ENCODE data around the gene RTP2.

The RTP2 gene

GRCh38 chr3:187709155-187709554, 6.8 kb upstream of the RTP2 start:
- no peak overlapping the region for H3K4me3 ChIP-seq (ENCODE audit: low read depth, low read length)
- TF ChIP-seq, protein P1, sequence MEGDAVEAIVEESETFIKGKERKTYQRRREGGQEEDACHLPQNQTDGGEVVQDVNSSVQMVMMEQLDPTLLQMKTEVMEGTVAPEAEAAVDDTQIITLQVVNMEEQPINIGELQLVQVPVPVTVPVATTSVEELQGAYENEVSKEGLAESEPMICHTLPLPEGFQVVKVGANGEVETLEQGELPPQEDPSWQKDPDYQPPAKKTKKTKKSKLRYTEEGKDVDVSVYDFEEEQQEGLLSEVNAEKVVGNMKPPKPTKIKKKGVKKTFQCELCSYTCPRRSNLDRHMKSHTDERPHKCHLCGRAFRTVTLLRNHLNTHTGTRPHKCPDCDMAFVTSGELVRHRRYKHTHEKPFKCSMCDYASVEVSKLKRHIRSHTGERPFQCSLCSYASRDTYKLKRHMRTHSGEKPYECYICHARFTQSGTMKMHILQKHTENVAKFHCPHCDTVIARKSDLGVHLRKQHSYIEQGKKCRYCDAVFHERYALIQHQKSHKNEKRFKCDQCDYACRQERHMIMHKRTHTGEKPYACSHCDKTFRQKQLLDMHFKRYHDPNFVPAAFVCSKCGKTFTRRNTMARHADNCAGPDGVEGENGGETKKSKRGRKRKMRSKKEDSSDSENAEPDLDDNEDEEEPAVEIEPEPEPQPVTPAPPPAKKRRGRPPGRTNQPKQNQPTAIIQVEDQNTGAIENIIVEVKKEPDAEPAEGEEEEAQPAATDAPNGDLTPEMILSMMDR (IDR thresholded peaks at IDR 0.05; ENCODE audit: low read depth, low read length) = no peak

DNA sequence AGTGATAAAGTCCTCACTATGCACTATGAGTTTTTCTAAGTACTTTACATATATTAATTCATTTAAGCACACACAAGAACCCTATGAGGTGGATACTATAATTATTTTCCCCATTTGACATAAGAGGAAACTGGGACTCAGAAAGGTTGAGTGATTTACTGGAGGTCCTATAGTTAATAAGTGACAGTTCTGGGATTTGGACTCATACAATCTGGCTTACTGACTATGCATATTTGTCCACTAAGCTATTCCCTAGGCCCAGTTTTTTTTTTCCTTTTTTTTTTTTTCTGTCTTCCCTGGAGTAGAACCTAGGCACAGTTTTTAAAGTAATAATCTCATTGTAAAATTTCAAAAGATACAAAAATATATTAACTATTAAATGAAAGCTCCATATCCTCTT, 6.3 kb upstream of the RTP2 start:
- H3K4me3 ChIP-seq (ENCODE audit: low read depth, low read length) = no peak overlapping the region
- TF ChIP-seq, protein P1 (IDR thresholded peaks at IDR 0.05; ENCODE audit: low read depth, low read length) = no peak

- TF ChIP-seq, protein P1 (IDR thresholded peaks at IDR 0.05; ENCODE audit: low read depth, low read length) = no peak
Observed at GRCh38 chr3:187706971-187707370, 4.6 kb upstream of the RTP2 start.

DNA sequence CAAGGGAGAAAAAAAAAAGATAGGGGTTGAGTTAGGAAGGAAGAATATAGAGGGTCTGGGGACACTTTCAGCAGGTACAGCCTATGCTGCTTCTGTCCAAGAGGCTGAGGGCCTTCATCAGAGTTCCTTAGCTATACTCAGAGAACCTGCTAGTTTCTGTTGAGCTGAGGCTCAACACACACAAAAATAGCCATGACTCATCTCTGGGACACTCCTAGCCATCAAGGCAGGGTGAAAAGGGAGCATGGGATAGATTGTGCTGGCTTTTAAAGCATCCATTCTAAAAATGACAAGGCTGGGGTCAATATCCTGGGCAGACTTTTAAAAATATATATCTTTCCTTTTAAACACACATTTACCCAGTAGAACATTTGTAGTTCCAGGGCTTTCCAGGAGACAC, 2.8 kb upstream of the RTP2 start:
- TF ChIP-seq, protein P1 (IDR thresholded peaks at IDR 0.05; ENCODE audit: low read depth, low read length) = no peak
- H3K4me3 ChIP-seq (ENCODE audit: low read depth, low read length) = no peak overlapping the region

More at GRCh38 chr3:187706971-187707370, 4.6 kb upstream of the RTP2 start:
- H3K4me3 ChIP-seq (ENCODE audit: low read depth, low read length) = no peak overlapping the region

- no peak overlapping the region for H3K4me3 ChIP-seq (ENCODE audit: low read depth, low read length)
- TF ChIP-seq, protein P1 (IDR thresholded peaks at IDR 0.05; ENCODE audit: low read depth, low read length) = no peak
Observed at GRCh38 chr3:187700249-187700648, 2.1 kb downstream of the RTP2 start.

DNA sequence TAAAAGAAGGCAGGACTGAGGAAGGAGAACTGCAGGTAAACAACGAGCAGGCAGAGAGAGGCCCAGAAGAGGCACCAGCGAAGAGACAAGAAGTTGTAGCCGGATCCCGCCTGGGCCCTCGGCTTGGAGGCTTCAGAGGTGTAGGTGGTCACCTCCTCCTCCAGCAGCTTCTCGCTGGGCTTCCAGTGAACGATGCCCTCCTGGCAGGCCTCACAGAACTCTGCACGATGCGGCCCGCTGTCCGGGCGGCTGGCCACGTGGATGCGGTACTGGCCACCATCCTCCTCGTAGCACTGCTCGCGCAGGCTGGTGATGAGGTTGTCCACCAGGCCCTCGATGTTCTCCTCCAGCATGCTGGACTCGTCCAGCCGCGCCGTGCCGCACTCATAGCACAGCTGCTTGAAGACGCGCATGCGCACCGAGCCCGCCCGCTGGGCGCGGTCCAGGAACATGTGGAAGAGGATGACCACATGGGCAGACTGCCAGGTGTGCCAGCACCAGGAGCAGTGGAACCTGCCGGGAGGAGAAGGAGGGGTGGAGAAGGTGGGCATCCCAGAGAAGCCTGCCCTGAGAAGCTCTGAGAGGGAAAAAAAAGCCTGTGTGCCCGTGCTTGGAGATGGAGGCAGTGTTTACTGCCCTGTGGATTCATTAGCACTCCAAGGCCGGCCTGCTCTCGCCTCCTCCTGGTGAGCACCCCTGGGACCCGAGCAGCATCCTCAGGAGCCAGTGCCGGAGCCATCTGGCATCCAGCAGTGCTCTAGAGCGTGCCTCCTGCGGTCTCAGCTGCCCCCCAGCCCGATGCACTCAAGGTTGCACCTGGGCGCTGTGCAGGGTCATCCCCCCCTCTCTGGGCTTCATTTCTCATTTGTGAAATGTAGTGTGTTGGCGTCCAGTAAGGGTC, 3.6 kb downstream of the RTP2 start:
- no peak overlapping the region for H3K4me3 ChIP-seq (ENCODE audit: low read depth, low read length)
- TF ChIP-seq, protein P1 (IDR thresholded peaks at IDR 0.05; ENCODE audit: low read depth, low read length) = no peak

- TF ChIP-seq, protein P1 (IDR thresholded peaks at IDR 0.05; ENCODE audit: low read depth, low read length) = no peak
- no peak overlapping the region for H3K4me3 ChIP-seq (ENCODE audit: low read depth, low read length)
Observed at GRCh38 chr3:187696021-187696420, 6.3 kb downstream of the RTP2 start.

All from WI38 (cell line).